ENCODE measurements around the gene CDH6. TPM values are rescaled to one million over a fixed set of nuclear protein-coding genes. Genes with fewer than 3 reads are reported as not detected.

CDH6 gene
- total and polyA plus RNA-seq, 2 of the 4 experiments (the other 2 are of a cell fraction): 72.2 to 232 TPM

DNA sequence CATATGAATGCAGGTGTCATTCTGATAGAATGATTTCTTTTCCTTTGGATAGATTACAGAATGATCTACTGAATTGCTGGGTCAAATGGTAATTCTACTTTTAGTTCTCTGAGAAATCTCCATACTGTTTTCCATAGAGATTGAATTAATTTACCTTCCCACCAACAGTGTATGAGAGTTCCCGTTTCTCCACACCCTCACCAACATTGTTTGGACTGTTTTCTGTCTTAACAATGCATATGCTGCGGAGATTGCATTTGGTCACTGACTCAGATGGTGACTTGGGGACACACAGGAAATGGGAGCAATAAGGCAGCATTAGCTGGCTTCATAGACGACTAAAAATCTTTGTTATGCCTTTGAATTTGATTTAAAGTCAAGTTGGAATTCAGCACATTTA, 95.9 kb downstream of the CDH6 start:
- WGBS, 2 experiments (ENCODE audit: extremely low coverage in 2 of 2, insufficient read length in 1 of 2): 40% methylated on average over 1 of the region's 3 CpGs; no CpG with 5 or more reads in 1 of the 2 experiments
- H2AK5ac ChIP-seq (ENCODE audit: low read depth, low read length): no peak overlapping the region
- no peak overlapping the region for H4K91ac ChIP-seq (ENCODE audit: insufficient read depth, low read depth, low read length)
- H3K36me3 ChIP-seq (ENCODE audit: control insufficient read depth, insufficient read depth, low read length): peaks cover 4% of the 10 kb centered on the region; the same call in 1 of the 2 replicates
- no peaks in the 10 kb centered on the region for H4K20me1 ChIP-seq (ENCODE audit: insufficient read depth, low read length)
- intact Hi-C loops (cut with micrococcal nuclease) (no loop called here), in situ Hi-C loops (cut with MboI; ENCODE audit: low sequenced_read_pairs) (no loop called here), dilution Hi-C loops (cut with HindIII; ENCODE audit: low sequenced_read_pairs, unreplicated experiment) (no loop called here)
- H4K8ac ChIP-seq (ENCODE audit: low read depth in 2 of 2, low read length in 2 of 2): no peak overlapping the region
- no peak overlapping the region for H3K18ac ChIP-seq (ENCODE audit: low read depth, low read length)
- TF ChIP-seq RFX5 (IDR thresholded peaks at IDR 0.05; ENCODE audit: low read depth, low read length) (no peak), MXI1 (IDR thresholded peaks at IDR 0.05; ENCODE audit: borderline replicate concordance, low read depth, low read length) (no peak), NFE2L2 (IDR thresholded peaks at IDR 0.05; ENCODE audit: low read depth, low read length) (no peak), FOS (IDR thresholded peaks at IDR 0.05; ENCODE audit: low read depth, low read length) (no peak), RCOR1 (IDR thresholded peaks at IDR 0.05; ENCODE audit: insufficient replicate concordance, low read length) (no peak), CHD1 (IDR thresholded peaks at IDR 0.05; ENCODE audit: low read depth, low read length) (no peak)
- TF ChIP-seq, protein P1, sequence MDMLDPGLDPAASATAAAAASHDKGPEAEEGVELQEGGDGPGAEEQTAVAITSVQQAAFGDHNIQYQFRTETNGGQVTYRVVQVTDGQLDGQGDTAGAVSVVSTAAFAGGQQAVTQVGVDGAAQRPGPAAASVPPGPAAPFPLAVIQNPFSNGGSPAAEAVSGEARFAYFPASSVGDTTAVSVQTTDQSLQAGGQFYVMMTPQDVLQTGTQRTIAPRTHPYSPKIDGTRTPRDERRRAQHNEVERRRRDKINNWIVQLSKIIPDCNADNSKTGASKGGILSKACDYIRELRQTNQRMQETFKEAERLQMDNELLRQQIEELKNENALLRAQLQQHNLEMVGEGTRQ (IDR thresholded peaks at IDR 0.05; ENCODE audit: low read depth, low read length): no peak
- TF ChIP-seq, protein P2, sequence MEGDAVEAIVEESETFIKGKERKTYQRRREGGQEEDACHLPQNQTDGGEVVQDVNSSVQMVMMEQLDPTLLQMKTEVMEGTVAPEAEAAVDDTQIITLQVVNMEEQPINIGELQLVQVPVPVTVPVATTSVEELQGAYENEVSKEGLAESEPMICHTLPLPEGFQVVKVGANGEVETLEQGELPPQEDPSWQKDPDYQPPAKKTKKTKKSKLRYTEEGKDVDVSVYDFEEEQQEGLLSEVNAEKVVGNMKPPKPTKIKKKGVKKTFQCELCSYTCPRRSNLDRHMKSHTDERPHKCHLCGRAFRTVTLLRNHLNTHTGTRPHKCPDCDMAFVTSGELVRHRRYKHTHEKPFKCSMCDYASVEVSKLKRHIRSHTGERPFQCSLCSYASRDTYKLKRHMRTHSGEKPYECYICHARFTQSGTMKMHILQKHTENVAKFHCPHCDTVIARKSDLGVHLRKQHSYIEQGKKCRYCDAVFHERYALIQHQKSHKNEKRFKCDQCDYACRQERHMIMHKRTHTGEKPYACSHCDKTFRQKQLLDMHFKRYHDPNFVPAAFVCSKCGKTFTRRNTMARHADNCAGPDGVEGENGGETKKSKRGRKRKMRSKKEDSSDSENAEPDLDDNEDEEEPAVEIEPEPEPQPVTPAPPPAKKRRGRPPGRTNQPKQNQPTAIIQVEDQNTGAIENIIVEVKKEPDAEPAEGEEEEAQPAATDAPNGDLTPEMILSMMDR (conservative IDR thresholded peaks at IDR 0.05; ENCODE audit: low read depth, low read length): no peak
- H2BK20ac ChIP-seq (ENCODE audit: low read depth, low read length): no peak overlapping the region
- no peak for DNase-seq
- H2AFZ ChIP-seq (replicated peaks; ENCODE audit: low read length, poor library complexity): no peak overlapping the region
- no peak overlapping the region for H3K4me3 ChIP-seq (ENCODE audit: insufficient read depth, low read depth, low read length)
- H3K9me1 ChIP-seq (ENCODE audit: insufficient read depth, low read length): peaks cover 7% of the 10 kb centered on the region; the same call in 1 of the 2 replicates
- H3K9me3 ChIP-seq (ENCODE audit: control insufficient read depth, insufficient read depth, low read length): no peaks in the 10 kb centered on the region
- no peak for ATAC-seq (ENCODE audit: low read depth)
- peaks cover 14 to 27% of the 10 kb centered on the region in 2 experiments for H3K79me1 ChIP-seq (ENCODE audit: low read depth in 1 of 2, low read length in 2 of 2)
- no peak overlapping the region for H2BK120ac ChIP-seq (ENCODE audit: low read depth, low read length)
- no peak overlapping the region for H2BK15ac ChIP-seq (ENCODE audit: low read depth, low read length)
- no peak overlapping the region for H2AK9ac ChIP-seq (replicated peaks; ENCODE audit: low read depth, low read length, poor library complexity)
- no peak overlapping the region for H3K56ac ChIP-seq (ENCODE audit: extremely low read depth, insufficient read depth, low read length)
- ChIA-PET CTCF (no interaction called here), POLR2A (ENCODE audit: unreplicated experiment) (no interaction called here)
- H3K9ac ChIP-seq (ENCODE audit: low read depth, low read length): no peak overlapping the region
- no TSS peak for BruUV-seq (replicated peaks)
- H4K5ac ChIP-seq (ENCODE audit: low read depth, low read length): no peak overlapping the region
- no peak overlapping the region for H3K27ac ChIP-seq (ENCODE audit: insufficient read depth, low read length)
- H3K23ac ChIP-seq (ENCODE audit: low read depth, low read length): no peak overlapping the region
- H3K4me1 ChIP-seq (ENCODE audit: control insufficient read depth, insufficient read depth, low read length): no peaks in the 10 kb centered on the region
- no peak overlapping the region for H3K4ac ChIP-seq (ENCODE audit: low read depth, low read length)
- no peaks in the 10 kb centered on the region for H3K27me3 ChIP-seq (ENCODE audit: control insufficient read depth, insufficient read depth, low read length)
- H2BK5ac ChIP-seq (ENCODE audit: low read depth, low read length, poor library complexity, severe bottlenecking): no peak overlapping the region
- no peak overlapping the region for H3K4me2 ChIP-seq (ENCODE audit: low read depth, low read length)
- 0 out of 2 replicates have a peak overlapping the region, but pooled peaks have one; percentile 14 for H3K14ac ChIP-seq (replicated peaks; ENCODE audit: low read depth, low read length)

Measured in IMR-90 (cell line).